Left kidney (tissue), 2 donors: ENCODE results near the gene OSBPL8. TPM values are rescaled to one million over a fixed set of nuclear protein-coding genes. Genes with fewer than 3 reads are reported as not detected.

Source experiments
- DNase-seq: peaks from one replicate; pipeline ENCODE4 v3.0.0-alpha.2; 2013
- polyA plus RNA-seq: library from polyadenylated mRNA; unstranded; fragments of 120-200 nt; gene quantifications from one replicate; pipeline ENCODE4 v1.2.1, GENCODE V29; 2013; ENCODE audit not compliant: insufficient read length

The OSBPL8 gene
- polyA plus RNA-seq, 1 donor: 79.9 TPM

- DNase-seq: no peak
These were observed 252.5 kb downstream of the OSBPL8 start for GRCh38 chr12:76307083-76307482.

GRCh38 chr12:76303989-76304460 is 255.5 kb downstream of the OSBPL8 start:
- no peak for DNase-seq

GRCh38 chr12:76303365-76303764 is 256.2 kb downstream of the OSBPL8 start:
- DNase-seq: no peak

Other genes starting within 250 kb of the OSBPL8 start
- 32.1 TPM for gene BBS10, start 211.4 kb downstream of the OSBPL8 start, polyA plus RNA-seq
- gene ZDHHC17, start 204.3 kb upstream of the OSBPL8 start, polyA plus RNA-seq: 94.5 TPM